ENCODE measurements around the gene CDH22. TPM values are rescaled to one million over a fixed set of nuclear protein-coding genes. Genes with fewer than 3 reads are reported as not detected.

Gene CDH22
- total RNA-seq, 1 experiment from 2014 or later = not detected

DNA sequence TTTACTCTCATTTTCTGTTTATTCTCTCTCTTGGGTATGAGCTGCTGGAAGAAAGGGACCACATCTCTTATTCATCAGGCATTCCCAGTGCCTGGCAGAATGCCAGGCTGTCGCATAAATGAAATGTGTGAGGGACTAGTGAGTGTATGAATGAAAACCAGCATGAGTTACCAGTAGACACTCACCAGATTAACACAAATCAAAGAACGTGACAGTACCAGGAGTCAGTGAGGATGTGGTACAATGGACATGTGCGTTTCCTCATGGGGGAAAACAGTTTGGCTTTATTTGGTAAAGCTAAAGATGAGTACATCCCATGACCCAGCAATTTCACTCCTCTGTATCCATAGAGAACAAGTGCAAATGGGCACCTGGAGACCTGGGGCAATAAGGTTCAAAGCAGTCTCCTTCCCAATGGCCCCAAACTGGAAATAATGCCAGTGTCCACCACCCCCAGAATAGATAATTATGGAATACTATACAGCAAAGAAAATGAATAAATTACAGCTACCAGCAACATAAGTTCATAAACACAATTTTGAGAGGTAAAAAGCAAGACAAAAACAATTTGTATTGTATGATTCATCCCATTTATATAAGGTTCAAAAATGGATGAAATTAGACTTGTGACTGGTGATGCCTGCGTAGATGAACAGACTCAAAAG is 93.3 kb downstream of the CDH22 start:
- Histone ChIP-seq H3K27ac (ENCODE audit: low read length) (no peak overlapping the region), H3K9me3 (ENCODE audit: control insufficient read depth, insufficient read depth, low read depth, low read length) (no peaks in the 10 kb centered on the region), H3K36me3 (ENCODE audit: control insufficient read depth, insufficient read depth, low read length) (no peaks in the 10 kb centered on the region), H3K4me3 (ENCODE audit: low read depth in 2 of 2, low read length in 2 of 2) (no peak overlapping the region), H3K27me3 (ENCODE audit: control insufficient read depth, insufficient read depth, low read length) (no peaks in the 10 kb centered on the region), H3K4me1 (ENCODE audit: control insufficient read depth, insufficient read depth, low read length) (peaks cover 10% of the 10 kb centered on the region; the same call in 1 of the 2 replicates)
- in situ Hi-C loops (cut with HindIII; ENCODE audit: low pct_unique_long_range_greater_than_20kb, low sequenced_read_pairs) = no loop called here
- BruUV-seq (replicated peaks) = no TSS peak
- POLR2A ChIA-PET = no interaction called here
- no peak for TF ChIP-seq SIN3A (IDR thresholded peaks at IDR 0.05; ENCODE audit: borderline replicate concordance, insufficient read depth, low read depth, low read length)
- TF ChIP-seq, protein P1, sequence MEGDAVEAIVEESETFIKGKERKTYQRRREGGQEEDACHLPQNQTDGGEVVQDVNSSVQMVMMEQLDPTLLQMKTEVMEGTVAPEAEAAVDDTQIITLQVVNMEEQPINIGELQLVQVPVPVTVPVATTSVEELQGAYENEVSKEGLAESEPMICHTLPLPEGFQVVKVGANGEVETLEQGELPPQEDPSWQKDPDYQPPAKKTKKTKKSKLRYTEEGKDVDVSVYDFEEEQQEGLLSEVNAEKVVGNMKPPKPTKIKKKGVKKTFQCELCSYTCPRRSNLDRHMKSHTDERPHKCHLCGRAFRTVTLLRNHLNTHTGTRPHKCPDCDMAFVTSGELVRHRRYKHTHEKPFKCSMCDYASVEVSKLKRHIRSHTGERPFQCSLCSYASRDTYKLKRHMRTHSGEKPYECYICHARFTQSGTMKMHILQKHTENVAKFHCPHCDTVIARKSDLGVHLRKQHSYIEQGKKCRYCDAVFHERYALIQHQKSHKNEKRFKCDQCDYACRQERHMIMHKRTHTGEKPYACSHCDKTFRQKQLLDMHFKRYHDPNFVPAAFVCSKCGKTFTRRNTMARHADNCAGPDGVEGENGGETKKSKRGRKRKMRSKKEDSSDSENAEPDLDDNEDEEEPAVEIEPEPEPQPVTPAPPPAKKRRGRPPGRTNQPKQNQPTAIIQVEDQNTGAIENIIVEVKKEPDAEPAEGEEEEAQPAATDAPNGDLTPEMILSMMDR (IDR thresholded peaks at IDR 0.05) = no peak
- no peak for TF ChIP-seq POLR2AphosphoS5 (IDR thresholded peaks at IDR 0.05; ENCODE audit: low read depth, low read length)
- TF ChIP-seq, protein P2, sequence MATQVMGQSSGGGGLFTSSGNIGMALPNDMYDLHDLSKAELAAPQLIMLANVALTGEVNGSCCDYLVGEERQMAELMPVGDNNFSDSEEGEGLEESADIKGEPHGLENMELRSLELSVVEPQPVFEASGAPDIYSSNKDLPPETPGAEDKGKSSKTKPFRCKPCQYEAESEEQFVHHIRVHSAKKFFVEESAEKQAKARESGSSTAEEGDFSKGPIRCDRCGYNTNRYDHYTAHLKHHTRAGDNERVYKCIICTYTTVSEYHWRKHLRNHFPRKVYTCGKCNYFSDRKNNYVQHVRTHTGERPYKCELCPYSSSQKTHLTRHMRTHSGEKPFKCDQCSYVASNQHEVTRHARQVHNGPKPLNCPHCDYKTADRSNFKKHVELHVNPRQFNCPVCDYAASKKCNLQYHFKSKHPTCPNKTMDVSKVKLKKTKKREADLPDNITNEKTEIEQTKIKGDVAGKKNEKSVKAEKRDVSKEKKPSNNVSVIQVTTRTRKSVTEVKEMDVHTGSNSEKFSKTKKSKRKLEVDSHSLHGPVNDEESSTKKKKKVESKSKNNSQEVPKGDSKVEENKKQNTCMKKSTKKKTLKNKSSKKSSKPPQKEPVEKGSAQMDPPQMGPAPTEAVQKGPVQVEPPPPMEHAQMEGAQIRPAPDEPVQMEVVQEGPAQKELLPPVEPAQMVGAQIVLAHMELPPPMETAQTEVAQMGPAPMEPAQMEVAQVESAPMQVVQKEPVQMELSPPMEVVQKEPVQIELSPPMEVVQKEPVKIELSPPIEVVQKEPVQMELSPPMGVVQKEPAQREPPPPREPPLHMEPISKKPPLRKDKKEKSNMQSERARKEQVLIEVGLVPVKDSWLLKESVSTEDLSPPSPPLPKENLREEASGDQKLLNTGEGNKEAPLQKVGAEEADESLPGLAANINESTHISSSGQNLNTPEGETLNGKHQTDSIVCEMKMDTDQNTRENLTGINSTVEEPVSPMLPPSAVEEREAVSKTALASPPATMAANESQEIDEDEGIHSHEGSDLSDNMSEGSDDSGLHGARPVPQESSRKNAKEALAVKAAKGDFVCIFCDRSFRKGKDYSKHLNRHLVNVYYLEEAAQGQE (IDR thresholded peaks at IDR 0.05; ENCODE audit: insufficient read depth in 1 of 2, low read depth in 2 of 2, low read length in 1 of 2) = no peak
- no peak for TF ChIP-seq TCF7L2 (IDR thresholded peaks at IDR 0.05; ENCODE audit: low read depth, low read length)
- intact Hi-C loops (cut with micrococcal nuclease; ENCODE audit: unreplicated experiment) = no loop called here
- ATAC-seq (no peak), DNase-seq (ENCODE audit: low read depth, low spot score) (no peak)
- CTCF ChIA-PET = no interaction called here

DNA sequence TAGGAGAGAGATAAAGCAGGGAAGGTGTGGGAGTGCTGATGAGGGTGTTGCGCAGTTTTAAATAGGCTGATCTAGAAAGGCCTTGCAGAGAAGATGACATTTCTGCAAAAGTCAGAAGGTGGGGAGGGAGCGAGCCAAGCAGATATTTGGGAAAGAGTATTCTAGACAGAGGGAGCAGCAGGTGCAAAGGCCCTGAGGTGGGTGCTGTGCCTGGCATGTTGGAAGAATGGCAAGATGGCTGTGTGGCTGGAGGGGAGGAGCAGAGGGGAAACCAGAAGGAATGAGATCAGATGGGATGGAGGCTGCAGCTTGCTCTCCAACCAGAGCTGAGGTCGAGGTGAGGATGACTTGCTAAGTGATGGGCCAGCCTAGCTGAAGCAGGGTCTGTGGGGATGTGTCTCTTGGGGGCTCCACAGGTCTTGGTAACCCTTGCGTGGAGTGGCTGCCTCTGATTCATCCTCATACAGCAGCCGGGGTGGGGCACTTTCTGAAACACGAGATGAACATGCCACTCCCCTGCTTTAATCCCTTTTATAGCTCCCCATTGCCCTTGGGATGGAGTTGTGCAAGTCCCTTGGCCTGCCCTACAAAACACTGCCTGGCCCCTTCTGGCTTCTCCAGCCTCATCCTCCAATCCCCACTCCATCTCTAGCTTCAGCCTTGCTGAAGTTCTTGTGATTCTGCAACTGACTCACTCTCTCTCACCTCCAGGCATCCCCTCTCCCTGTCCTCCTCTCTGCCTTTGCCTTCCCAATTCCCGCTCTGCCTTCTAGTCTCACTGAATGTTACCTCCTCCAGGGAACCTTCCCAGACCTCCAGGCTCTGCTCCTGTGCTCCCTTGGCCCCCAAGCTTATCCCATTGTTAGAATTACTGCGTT is 94.1 kb downstream of the CDH22 start:
- no peaks in the 10 kb centered on the region for H3K27me3 ChIP-seq (ENCODE audit: control insufficient read depth, insufficient read depth, low read length)
- BruUV-seq (replicated peaks) = no TSS peak
- in situ Hi-C loops (cut with HindIII; ENCODE audit: low pct_unique_long_range_greater_than_20kb, low sequenced_read_pairs) = no loop called here
- no peak overlapping the region for H3K4me3 ChIP-seq (ENCODE audit: low read depth in 2 of 2, low read length in 2 of 2)
- ChIA-PET POLR2A (no interaction called here), CTCF (no interaction called here)
- no peak for ATAC-seq
- intact Hi-C loops (cut with micrococcal nuclease; ENCODE audit: unreplicated experiment) = no loop called here
- H3K4me1 ChIP-seq (ENCODE audit: control insufficient read depth, insufficient read depth, low read length) = peaks cover 10% of the 10 kb centered on the region; the same call in 1 of the 2 replicates
- no peak for DNase-seq (ENCODE audit: low read depth, low spot score)
- TF ChIP-seq, protein P2 (IDR thresholded peaks at IDR 0.05; ENCODE audit: insufficient read depth in 1 of 2, low read depth in 2 of 2, low read length in 1 of 2) = no peak
- TF ChIP-seq, protein P1 (IDR thresholded peaks at IDR 0.05) = no peak
- TF ChIP-seq SIN3A (IDR thresholded peaks at IDR 0.05; ENCODE audit: borderline replicate concordance, insufficient read depth, low read depth, low read length) (no peak), POLR2AphosphoS5 (IDR thresholded peaks at IDR 0.05; ENCODE audit: low read depth, low read length) (no peak), TCF7L2 (IDR thresholded peaks at IDR 0.05; ENCODE audit: low read depth, low read length) (no peak)
- no peak overlapping the region for H3K27ac ChIP-seq (ENCODE audit: low read length)
- H3K36me3 ChIP-seq (ENCODE audit: control insufficient read depth, insufficient read depth, low read length) = no peaks in the 10 kb centered on the region
- no peaks in the 10 kb centered on the region for H3K9me3 ChIP-seq (ENCODE audit: control insufficient read depth, insufficient read depth, low read depth, low read length)
